ENCODE data around the gene CHCHD6. TPM values are rescaled to one million over a fixed set of nuclear protein-coding genes. Genes with fewer than 3 reads are reported as not detected.

CHCHD6 gene
- polyA plus RNA-seq, 1 donor from 2014 or later, result 102 TPM

GRCh38 chr3:126715432-126715831 lies 11.4 kb downstream of the CHCHD6 start:
- no peak for TF ChIP-seq POLR2AphosphoS5 (IDR thresholded peaks at IDR 0.05)
- Histone ChIP-seq H3K27ac (ENCODE audit: low read length) (no peak overlapping the region), H3K9me3 (ENCODE audit: low read length) (no peaks in the 10 kb centered on the region), H3K36me3 (ENCODE audit: insufficient read depth, low read length) (no peaks in the 10 kb centered on the region), H3K27me3 (ENCODE audit: insufficient read depth, low read depth, low read length) (no peaks in the 10 kb centered on the region), H2AFZ (ENCODE audit: low read depth, low read length) (no peak overlapping the region), H3K9ac (ENCODE audit: low read length) (no peak overlapping the region), H3K79me2 (replicated peaks; ENCODE audit: insufficient read depth, low read length) (peaks cover 12% of the 10 kb centered on the region), H3K4me2 (ENCODE audit: low read length) (no peak overlapping the region), H3K9me2 (ENCODE audit: insufficient read depth, low read length) (no peaks in the 10 kb centered on the region), H4K20me1 (ENCODE audit: insufficient read depth) (no peaks in the 10 kb centered on the region), H3K4me3 (ENCODE audit: low read length) (no peak overlapping the region), H3F3A (ENCODE audit: insufficient read depth, low read length, poor library complexity, severe bottlenecking) (no peaks in the 10 kb centered on the region)

GRCh38 chr3:126716057-126716456 lies 12.0 kb downstream of the CHCHD6 start:
- H4K20me1 ChIP-seq (ENCODE audit: insufficient read depth), result no peaks in the 10 kb centered on the region
- no peak overlapping the region for H3K4me2 ChIP-seq (ENCODE audit: low read length)
- TF ChIP-seq EZH2 (IDR thresholded peaks at IDR 0.05; ENCODE audit: borderline replicate concordance, insufficient read depth, low read length, poor library complexity, severe bottlenecking) (no peak), POLR2AphosphoS5 (IDR thresholded peaks at IDR 0.05) (no peak), TAF1 (IDR thresholded peaks at IDR 0.05; ENCODE audit: low read depth) (no peak), SMC3 (conservative IDR thresholded peaks at IDR 0.05; ENCODE audit: poor library complexity) (no peak), RAD21 (conservative IDR thresholded peaks at IDR 0.05) (no peak), EP300 (conservative IDR thresholded peaks at IDR 0.05; ENCODE audit: poor library complexity, severe bottlenecking) (no peak), MXI1 (conservative IDR thresholded peaks at IDR 0.05; ENCODE audit: poor library complexity, severe bottlenecking) (no peak), REST (IDR thresholded peaks at IDR 0.05; ENCODE audit: borderline replicate concordance) (no peak), CTCF (IDR thresholded peaks at IDR 0.05; ENCODE audit: poor library complexity, severe bottlenecking) (no peak)
- peaks cover 12% of the 10 kb centered on the region for H3K79me2 ChIP-seq (replicated peaks; ENCODE audit: insufficient read depth, low read length)
- no peak overlapping the region for H3K4me3 ChIP-seq (ENCODE audit: low read length)
- no peaks in the 10 kb centered on the region for H3K36me3 ChIP-seq (ENCODE audit: insufficient read depth, low read length)
- no peak overlapping the region for H3K9ac ChIP-seq (ENCODE audit: low read length)
- no peaks in the 10 kb centered on the region for H3K27me3 ChIP-seq (ENCODE audit: insufficient read depth, low read depth, low read length)
- H2AFZ ChIP-seq (ENCODE audit: low read depth, low read length), result no peak overlapping the region
- no peaks in the 10 kb centered on the region for H3K9me2 ChIP-seq (ENCODE audit: insufficient read depth, low read length)
- no peaks in the 10 kb centered on the region for H3K9me3 ChIP-seq (ENCODE audit: low read length)
- no peaks in the 10 kb centered on the region for H3F3A ChIP-seq (ENCODE audit: insufficient read depth, low read length, poor library complexity, severe bottlenecking)
- H3K27ac ChIP-seq (ENCODE audit: low read length), result no peak overlapping the region

Data from neural cell (in vitro differentiated cells).